GM21737 (cell line): ENCODE measurements around the gene MAST4.
A peak's percentile ranks its signal among the peaks of the same experiment; 100 is the strongest.
"Not testable (repeated sequence)": the region's sequence is repeated elsewhere in the genome, so short reads cannot be mapped to it uniquely, and the experiment has no call there.

Source experiments
- ATAC-seq: cut with Tn5 transposase; IDR thresholded peaks from one replicate; pipeline ENCODE4 v1.9.1; 2021; ENCODE audit warnings: mild to moderate bottlenecking, moderate library complexity; ENCODE audit not compliant: unreplicated experiment

MAST4 gene

DNA sequence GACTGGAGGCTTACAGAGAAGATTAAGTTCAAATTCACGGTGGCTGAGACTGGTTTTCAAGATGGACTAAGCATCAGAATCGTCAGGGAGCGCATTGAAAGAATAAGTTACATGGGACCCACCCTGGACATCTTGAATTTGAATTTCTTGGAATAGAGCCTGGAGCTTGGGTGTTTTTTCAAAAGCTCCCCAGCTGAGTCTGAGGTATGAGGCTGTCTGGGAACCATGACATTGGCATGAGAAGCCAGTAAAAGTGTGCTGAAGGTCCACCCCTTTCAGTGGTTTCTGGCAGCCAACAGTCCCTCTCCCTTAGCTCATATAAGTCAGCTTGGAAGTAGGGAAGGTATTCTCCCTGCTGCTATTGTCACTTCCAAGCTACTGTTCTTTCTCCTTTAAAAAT lies 97.8 kb downstream of the MAST4 start:
- ATAC-seq = no peak

DNA sequence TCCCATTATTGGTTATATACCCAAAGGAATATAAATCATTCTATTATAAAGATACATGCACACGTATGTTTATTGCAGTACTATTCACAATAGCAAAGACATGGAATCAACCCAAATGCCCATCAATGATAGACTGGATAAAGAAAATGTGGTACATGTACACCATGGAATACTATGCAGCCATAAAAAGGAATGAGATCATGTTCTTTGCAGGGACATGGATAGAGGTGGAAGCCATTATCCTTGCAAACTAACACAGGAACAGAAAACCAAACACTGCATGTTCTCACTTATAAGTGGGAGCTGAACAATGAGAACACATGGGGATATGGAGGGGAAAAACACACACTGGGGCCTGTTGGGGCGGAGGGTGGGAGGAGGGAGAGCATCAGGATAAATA lies 99.6 kb downstream of the MAST4 start:
- ATAC-seq = not testable (repeated sequence)

DNA sequence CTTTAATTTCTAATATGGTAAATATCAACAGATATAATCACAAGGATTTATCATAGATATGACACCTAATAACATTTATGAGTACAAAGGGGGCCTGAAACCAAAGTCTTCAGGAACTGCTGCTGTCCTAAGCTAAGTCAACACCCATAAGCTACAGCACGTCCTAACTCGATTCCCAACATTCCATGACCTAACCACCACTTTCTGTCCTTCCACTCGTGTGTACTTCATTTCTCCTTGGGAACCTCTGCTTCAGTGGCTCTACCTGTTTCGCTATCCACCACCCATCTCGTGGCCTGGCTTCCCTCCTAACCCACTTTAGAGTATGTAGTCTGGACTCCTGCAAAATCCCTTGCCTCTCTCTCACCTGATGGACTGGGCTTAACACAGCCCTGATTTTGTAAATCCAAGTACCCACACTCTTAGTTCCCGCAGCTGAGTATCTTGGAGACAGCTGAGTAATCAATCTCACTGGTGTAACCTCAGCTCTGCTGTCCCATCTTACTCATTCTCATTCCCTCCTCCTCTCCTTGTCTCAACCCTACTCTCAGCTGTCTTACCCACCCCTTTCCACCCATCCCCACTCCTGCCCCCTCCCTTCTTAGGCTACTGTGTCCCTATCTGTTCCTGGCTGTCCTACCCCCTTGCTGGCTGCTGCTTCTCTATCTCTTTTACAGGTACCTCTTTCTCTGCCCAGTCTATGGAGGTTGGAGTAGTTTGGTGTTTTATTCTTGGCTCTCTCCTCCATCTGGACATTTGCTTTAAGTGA lies 101.8 kb downstream of the MAST4 start:
- no peak for ATAC-seq

DNA sequence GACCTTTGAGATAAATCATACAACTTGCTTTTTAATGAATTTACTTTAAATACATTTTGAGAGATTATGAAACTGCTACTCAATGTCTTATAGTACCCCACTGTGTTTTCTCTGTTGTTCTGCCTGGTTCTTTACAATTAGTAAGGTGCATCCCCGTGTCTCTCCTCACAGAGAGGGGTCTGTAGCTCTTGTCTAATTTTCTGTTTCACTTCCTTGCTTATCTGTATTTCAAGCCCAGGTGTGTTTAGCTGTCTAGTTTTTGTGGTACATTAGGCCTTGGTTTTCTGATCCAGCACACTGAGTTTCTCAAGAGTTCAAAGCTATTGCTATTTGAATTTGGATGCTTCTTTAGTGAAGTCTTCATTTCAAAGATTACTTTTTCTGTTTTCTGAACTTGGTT lies 105.1 kb downstream of the MAST4 start:
- peak; percentile 90 for ATAC-seq

DNA sequence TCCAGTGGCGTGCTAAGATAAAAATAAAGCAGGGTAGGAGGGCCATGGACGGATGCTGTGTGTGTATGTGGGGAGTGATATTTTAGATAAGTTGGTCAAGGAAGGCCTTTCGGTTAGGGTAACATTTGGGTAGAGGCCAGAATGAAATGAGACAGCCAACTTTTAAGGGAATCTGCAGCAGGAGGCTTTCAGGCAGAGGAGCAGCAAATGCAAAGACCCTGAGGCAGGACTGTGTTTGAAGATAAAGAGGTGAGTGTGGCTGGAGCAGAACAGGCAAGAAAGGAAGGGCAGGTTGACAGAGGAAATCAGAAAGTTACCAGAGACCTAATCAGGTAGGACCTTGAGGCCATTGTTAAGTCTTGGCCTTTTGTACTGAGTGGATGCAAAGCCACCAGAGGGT lies 106.2 kb downstream of the MAST4 start:
- no peak for ATAC-seq

DNA sequence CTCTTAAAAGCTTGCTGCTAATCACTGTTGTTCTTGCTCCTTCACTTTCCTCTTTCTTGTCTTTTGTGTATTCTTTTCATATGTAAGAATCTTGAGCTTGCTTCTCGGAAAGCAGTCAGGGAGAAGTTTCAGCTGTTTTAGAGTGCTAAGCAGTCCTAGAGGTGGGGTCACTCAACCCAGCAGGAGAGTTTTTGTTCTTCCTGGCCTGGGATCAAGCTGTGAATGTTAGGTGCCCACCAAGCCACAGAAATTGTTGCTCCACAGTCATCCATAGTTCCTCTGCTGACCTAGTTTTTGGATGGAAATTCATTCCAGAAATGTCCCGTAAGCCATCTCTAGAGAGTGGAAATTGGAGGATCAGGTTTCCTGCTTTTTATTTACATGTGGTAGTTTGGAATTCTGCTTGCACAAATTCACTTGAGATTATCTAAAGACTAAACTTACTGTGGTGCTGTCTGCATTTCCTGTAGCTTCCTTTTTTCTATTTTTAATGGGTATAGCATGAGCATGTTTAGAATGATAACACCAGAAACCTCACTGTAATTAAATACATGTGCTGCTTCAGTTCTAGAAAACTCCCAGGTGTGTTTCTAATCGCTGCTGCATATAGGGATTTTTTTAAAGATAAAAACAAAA lies 108.7 kb downstream of the MAST4 start:
- ATAC-seq = no peak

DNA sequence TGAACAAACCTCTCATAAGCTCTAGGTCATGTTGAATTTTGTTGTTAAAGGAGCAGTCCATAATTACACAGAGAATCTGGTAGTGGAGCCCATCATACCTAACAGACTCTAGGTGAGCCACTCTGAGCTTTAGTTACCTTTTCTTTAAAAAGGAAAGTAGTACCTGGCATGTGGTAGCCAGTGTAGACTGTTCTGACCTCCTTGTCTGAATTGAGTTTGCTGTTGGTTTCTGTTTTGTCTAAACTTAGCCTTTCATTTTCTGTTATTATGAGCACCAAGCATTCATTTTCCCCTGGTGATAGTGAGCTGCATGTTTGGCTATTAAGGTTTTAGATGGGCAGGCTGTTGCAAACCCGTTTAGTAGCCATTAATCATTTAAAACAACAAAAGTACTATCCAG lies 112.2 kb downstream of the MAST4 start:
- no peak for ATAC-seq

DNA sequence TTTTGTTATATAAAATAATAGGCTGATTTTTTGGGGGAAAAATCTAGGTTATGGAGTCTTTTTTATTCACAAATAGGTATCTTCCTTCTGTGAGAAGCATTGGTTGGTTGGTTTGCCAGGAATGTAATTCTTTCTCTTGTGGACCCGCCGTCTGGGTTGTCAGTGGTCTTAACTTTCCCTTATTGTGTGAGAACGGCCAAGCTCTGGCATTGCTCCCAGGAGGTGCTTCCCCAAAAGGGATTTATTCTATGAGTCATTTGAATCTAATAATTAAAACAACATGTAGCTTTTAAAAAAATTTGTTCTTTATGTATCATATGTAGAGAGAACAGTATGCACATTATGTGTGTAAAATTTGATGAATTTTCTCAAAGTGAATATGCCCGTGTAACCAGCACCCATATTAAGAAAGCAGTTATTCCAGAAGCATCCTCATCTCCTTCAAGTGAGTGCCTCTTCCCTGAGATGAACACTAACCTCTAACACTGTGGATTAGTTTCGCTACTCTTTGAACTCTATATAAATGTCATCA lies 114.4 kb downstream of the MAST4 start:
- no peak for ATAC-seq

DNA sequence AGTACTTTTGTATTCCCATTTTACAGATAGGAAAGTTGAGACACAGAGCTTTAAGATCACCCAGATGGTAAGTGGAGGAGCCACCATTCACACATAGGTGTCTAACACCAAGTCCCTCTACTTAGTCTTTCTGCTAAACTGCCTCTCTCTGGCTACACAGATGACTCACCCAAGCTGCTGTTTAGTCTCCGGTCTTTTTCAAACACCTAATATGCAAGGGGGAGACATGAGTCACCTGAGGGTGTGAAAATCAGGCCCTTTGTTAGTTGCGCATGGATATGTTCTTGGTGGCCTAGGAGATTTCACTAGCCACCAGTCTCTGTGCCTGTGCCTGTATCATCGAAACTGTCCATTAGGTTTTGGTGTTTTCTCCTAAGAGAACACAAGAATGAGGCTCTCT lies 117.8 kb downstream of the MAST4 start:
- ATAC-seq = no peak

DNA sequence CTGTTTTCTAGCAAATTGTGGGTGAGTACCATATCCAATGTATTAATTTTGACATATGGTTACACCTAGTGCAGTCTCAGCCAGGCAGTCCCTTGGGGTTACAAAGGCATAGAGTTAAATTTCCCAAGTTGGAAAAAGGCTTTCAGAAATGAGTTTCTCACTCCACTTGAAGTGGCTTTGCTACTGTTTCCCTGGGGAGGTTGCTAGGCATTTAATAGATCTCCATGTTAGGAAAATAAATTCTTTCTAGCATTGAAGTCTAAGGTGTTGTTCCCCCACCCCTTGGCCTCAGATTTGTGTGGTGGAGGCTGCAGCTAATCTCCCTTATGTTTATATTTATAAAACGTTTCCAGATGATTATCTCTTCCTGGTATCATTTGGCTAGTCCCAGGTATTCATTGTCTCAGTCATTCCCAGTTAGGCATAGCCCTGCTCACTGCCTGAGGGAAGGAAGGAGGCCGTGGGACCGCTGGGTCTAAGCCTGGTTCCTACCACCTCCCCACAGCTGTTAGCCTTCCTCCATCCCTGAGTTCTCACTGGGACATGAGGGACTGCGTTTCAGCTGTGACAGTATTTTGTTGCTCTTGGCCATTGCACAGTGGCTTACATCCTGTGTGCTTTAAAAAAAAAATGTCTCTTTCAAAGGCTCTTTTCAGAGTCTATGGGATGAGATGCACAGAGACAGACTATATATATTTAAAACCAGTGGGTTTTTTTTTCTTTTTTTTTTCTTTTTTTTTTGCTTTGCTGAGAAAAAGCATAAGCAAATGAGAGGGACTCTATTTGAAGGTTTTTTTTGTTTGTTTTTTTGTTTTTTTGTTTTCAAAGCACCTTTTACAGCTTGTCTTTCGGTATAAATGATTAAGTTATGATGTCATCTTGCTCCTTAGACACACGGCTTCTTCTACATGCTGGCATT lies 121.5 kb downstream of the MAST4 start:
- no peak for ATAC-seq

DNA sequence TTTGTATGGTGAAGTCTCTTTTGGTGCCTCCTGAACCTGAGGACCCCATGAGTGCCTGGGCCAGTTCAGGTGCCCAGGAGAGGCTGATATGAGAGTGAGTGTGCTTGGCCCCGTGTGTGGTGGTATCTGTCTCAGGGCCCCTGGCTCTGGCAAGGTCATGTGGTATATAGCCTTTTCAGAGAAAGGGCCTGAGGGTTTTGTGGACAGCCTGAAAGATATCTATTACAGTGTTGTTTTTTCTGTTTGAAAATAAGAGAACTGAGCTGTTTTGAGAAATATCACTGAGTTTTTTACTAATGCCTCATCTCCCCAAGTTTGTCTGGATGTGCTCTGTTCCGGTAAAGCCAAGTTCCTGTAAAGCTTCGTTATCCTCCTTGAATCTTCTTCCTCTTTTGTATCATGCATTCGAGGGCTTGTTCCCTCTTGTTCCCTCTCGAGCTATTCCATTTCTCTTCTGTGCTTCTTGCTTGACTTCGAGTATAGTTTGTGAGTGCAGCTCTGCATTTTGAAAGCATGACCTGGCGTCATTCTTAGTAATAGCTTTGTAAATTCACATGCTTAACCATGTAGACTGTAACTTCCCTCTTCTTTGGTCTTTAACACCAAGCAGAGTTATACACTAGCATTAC lies 122.3 kb downstream of the MAST4 start:
- ATAC-seq = no peak

DNA sequence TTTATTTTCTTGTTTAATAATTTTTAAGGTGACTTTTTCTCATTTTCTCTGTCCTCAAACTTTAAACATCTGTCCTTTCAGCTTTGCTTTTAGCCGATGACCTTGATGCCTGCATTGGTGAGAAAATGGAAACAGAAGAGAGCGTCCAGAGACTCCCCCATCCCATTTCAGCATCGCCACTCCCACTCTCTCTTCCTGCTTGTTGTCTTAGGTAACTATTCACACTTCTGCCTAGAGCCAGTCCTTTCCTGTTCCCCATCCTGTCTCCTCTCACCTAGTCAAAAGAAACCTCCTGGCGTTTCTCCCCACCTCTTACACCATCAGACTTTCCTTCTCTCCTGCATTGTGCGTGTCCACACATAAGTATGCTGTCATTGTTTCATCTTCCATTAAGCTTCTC lies 124.6 kb downstream of the MAST4 start:
- no peak for ATAC-seq

DNA sequence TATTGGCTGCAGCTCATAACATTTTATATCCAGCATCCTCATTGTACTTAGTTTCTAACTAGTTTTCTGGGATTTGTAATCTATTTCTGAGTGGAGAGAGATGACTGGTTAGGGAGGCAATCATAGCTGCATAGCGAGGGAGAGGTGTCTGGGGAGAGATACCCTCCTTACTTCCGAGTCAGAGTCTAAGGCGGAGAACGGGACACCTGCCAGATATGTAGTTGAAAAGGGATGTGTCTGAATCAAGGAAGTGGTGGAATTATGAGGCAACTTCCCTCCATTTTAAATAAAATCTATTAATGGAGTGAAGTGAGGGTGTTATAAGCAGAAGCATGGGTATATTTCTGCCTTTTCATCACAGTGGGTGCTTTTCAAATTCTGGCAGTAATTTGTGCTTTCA lies 126.5 kb downstream of the MAST4 start:
- ATAC-seq = no peak

DNA sequence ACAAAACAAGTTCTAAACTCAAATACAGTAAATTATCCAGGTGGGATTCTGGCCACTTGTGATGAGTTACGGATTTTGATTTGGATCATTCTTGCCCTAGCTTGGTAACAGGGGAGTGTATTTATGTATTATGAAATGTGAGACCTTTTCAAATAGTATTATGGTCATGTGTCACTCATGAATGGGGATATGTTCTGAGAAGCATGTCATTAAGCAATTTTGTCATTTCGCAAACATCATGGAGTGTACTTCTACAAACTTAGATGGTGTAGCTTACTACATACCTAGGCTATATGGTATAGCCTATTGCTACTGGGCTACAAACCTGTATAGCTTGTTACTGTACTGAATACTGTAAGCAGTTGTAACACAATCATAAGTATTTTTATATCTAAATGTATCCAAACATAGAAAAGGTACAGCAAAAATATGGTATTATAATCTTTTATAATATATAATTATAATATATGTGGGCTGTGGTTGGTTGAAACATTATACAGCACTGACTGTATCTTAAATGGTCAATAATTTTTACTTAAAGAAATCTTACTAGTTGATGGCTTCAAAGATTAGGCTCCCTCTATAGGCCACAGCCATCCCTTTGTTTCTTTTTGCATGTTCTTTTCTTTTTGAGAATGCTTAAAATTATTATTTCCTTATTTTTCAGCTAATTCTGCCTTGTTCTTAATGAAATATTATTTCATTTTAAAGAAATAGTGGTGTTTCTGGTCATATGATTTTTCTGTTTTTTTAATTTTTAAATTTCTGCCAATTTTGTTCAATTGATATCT lies 128.4 kb downstream of the MAST4 start:
- ATAC-seq = no peak

DNA sequence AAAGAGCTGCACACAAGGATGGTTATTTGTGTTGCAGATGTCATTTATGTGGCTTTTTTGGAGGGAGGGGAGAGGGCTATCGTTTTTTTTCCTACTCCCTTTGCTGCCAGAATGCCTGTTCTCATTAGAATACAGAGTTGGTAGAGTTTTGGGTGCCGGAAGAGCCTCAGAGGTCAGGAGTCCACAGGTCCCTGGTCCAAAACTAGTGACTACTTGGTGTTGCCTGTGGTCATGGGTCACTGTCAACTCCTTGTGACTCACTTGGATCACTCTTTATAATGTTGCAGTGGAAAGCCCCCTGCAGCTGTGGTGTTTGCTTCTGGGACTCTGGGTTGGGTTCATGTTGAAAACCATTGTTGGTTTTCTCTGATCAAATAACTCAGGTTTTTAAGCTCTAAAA lies 131.4 kb downstream of the MAST4 start:
- no peak for ATAC-seq

DNA sequence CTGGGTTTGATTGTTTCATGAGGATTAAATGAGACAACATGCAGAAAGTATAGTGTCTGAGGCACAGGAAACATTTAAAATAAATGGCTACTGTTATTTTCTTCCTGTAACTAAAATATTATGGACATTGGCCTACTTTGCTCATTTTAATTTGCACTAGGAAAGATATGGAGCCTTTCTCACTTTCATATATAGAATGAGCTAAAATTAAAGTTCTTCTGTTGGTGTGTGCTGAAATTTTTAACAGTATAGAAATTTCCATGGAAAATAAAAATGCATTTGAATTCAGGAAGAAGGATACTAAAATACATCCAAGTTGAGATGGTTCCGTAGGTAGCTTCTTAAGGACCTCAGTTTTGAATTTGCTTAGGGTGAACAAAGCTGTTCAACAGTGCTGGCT lies 131.9 kb downstream of the MAST4 start:
- no peak for ATAC-seq

DNA sequence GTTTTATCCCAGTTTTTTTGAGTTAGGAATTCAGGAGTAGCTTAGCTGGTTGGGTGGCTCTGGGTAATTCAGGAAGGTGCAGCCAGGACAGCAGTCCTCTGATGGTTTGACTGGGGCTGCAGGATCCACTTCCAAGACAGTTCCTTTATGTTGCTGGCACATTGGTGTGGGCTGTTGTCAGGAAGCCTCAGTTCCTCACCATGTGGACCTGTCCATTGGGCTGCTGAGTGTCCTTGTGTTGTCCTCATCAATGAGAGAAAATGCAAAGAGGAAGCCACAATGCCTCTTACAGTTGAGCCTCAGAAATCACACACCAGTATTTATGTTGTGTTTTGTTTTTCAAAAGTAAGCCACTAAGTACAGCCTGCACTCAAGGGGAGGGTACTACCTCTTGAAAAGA lies 140.9 kb downstream of the MAST4 start:
- no peak for ATAC-seq

DNA sequence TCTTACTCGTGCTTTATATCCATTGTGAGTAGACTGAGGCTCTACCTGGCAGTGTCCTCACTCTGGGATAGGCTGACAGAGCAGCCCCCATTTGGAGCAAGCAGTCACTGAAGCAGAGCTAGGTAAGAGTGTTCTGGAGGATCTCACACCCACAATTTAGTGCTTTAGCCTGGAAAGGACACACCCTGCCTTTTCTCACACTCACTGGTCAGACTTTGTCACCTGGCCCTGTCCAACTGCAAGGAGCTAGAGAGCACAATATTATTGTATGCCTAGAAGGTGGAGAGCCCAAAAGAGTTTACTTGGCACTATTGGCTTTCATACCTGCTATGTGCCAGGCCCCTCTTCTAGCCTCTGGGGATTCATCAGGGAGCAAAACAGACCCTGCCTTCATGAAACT lies 141.9 kb downstream of the MAST4 start:
- no peak for ATAC-seq

DNA sequence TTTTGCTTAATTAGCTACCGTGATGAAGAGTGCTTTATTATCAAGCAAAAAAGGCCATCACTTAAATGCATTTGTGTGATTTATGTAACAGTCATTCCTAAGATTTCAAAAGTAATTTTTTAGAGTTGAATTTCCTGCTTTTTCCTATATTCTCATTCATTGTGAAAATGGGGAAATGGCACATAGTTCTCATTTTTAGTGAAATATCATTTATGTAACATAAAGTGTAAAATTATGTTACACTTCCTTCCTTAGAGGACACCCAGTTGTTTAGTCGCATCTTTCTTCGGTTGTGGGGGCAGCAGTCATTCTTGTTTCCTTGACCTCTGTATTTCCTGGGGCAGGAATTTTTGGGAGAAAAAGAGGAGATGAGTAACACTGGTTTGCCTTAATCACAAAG lies 142.8 kb downstream of the MAST4 start:
- ATAC-seq = no peak

DNA sequence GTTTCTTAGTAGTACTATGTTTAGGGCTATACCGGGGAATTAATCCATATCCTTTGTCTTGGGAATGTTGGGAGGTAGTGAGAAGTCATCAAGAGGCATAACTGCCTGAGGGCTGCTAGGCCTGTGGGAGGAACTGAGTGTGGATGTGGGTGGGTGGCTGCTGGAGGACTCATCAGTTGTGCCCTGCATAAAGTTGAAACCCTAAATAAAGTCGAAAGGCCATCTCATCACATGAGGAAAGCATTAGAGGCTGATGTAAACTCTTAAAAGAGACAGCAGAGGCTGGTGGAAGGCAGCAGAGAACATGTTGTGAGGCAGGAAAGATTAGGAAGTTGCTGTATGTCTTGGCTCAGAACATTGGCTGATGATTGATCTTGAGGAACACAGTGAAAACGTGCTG lies 143.8 kb downstream of the MAST4 start:
- ATAC-seq = no peak
